ENCODE results near the gene RNF181.
"Not testable (repeated sequence)": the region's sequence is repeated elsewhere in the genome, so short reads cannot be mapped to it uniquely, and the experiment has no call there.

The RNF181 gene

DNA sequence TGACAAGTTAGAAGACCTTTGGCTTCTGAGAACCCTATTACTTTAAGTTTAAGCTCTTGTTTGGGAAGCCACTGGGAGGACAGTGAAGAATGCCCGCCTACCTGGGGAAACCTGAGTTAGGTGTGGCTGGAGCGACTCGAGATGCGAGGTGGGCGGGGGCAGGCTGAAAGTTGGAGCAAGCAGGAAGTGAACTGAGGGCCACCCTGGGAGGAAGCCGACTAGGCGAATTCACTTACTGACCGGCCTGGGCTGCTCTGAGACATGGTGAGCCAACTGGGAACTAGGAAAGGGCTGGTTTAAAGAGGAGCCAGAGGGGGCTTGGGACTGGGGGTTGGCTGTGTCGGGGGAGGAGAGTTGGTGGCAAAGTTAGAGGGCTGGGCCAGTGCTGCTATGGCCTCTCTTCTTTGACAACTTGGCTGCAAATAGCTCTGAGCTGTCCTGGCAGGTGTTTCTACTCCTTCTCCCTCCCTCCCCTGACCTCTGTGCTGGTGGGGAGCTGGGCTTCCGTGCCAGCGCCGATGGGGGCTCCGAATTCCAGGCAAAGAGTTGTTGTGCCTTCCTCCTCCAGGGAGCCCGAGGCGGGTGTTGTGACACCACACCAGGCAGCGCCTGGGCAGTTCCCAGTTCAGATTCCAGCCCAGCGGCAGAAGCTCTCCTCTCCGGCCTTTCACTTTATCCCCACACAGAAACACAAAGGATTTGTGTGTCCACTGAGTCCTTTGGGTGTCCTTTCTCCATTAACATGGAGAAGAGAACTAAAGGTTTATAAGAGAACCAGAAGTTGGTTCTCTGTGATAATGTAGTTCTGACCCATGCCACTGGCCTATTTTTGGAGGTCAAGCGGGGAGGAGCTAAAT is 17.9 kb upstream of the RNF181 start, which contains the start of gene VAMP8:
TSS of gene VAMP8 (plus strand) at position 201 of the 857 bp plus-strand sequence. CDS start at position 262, 61 bp downstream.
- no peak for DNase-seq

GRCh38 chr2:85578243-85579180 is 17.0 kb upstream of the RNF181 start:
- DNase-seq, result no peak

GRCh38 chr2:85579266-85579935 is 16.1 kb upstream of the RNF181 start:
- no peak for DNase-seq

DNA sequence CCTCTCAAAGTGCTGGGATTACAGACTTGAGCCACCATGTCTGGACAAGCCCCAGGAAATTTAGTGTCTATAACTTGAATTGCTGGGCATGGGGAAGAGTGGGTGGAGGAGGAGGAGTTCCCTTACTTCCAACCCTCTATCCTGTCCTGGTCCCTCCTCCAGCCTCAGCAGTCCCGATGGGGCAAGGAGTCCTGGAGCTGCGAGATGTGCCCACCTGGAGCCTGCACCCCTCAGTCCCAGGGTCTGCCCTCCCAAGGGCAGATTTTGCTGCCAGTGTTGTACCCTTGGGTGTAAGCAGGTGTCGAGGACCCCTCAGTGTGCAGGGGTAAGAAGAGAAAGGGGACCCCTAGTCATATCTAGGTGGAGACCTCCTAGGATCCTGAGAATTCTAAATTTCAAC is 15.3 kb upstream of the RNF181 start:
- no peak for DNase-seq

- DNase-seq, result no peak
Observed at GRCh38 chr2:85582492-85582891, 13.1 kb upstream of the RNF181 start.

DNA sequence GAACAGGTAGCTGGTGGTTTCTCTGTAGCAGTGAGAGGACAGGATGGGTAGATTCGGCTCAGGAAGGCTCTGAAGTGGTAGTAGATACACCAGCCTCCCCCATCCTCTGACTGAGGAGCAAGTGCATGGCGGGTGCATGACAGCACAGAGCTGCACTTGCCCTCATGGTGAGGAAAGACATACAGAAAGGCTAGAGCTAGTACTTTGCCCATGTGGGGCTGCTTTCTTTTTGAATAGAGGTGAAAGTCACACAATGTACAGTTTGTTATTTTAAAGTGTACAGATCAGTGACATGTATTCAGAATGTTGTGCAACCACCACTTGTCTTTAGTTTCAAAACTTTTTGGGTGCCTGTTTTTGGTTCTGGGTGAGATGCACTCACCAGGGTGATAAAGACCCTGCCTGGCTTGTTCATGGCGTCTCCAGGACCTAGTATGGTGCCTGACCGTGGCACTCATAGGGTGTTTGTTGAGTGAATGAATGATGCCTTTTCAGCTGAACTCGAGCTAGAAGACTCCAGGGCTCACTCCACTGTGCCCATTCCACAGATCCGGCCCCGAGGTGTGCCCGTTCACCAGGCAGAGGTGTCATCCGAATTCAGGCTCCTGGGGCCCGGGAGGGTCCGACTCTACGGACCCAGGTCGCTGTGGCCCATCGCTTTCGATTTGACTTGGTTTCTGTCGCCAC is 11.7 kb upstream of the RNF181 start:
- no peak for DNase-seq

DNA sequence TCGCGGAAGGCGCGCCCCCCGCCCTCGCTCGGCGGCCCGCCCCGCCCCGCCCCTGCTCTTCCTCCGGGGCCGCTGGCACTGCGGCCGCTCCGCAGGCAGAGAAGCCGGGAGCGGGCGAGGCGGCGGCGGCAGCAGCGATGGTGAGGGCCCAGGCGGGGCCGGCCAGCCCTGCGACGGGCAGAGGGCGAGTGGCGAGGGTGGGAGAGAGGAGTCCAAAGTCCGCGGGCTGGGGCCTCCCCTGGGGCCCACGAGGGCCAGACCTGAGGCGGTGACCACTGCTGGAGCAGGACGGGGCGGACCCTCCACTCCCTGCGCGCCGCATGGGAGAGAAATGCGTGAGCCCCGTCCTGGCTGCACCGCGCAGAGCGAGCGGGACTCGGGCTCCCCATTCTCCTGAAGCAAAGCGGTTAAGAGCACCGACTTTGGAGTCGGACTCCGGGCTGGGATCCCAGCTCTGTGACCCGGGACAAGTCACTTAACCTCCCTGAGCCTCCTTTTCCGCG is 11.1 kb upstream of the RNF181 start, which contains the start of gene VAMP5:
TSS of gene VAMP5 (plus strand) at position 78 of the 503 bp plus-strand sequence. CDS start at position 138, 60 bp downstream.
- DNase-seq, result no peak

- peak; percentile 22 for DNase-seq
Observed at GRCh38 chr2:85584857-85585780, 10.4 kb upstream of the RNF181 start.

DNA sequence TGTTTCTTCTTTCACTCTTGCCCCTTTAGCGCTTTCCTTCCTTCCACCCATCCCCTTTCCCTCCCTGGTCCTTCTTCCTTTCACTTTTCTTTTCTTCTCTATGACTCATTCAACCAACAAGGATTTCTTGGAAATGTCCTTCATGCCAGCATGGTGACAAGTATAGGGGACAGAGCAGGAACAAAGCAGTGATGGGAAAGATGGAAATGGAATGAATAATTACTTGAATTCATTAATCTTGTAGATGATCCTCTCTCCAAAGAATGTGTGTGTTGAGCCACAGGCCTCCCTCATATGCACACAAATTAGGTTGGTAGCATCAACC is 9.8 kb upstream of the RNF181 start:
- no peak for DNase-seq

DNA sequence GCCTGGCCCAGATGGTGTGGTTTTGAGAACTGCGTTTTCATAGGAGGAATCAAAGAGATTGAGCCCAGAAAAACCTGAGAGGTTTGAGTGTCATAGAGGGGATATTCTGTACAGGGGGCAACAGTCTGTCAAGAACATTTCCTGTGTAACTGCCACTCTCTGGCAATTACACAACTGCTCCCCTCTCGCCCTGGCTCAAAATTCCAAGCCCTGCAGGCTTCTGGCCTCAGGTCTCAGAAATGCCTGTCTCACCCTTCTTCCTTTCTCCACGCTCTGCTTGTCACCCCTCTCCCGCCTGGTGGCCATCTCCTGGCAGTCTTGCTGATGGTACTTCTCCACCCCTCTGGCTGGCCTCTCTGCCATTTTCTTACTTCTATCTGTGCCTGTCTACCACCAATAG is 7.3 kb upstream of the RNF181 start:
- DNase-seq, result no peak

DNA sequence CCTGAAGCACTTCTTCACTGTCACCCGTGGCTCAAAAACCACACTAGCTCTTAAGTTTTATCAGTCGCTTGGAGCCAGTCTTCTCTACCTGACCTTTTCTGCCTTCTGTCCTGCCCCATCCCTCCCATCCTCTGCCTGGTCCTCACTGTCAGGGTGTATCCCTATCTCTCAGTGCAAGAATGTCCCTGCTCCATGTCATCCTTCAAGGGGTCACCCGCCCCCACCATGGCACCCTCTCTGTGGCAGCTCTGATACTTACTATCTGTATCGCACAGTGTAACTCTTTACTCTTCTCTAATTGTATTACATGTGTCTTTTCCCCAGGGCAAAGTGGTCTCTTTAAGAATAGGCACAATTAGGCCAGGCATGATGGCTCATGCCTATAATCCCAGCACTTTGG is 6.9 kb upstream of the RNF181 start:
- no peak for DNase-seq

- DNase-seq, result no peak
Observed at GRCh38 chr2:85589181-85589580, 6.4 kb upstream of the RNF181 start.

GRCh38 chr2:85589982-85590791 is 5.4 kb upstream of the RNF181 start:
- DNase-seq, result no peak

GRCh38 chr2:85590950-85591349 is 4.6 kb upstream of the RNF181 start:
- no peak for DNase-seq

DNA sequence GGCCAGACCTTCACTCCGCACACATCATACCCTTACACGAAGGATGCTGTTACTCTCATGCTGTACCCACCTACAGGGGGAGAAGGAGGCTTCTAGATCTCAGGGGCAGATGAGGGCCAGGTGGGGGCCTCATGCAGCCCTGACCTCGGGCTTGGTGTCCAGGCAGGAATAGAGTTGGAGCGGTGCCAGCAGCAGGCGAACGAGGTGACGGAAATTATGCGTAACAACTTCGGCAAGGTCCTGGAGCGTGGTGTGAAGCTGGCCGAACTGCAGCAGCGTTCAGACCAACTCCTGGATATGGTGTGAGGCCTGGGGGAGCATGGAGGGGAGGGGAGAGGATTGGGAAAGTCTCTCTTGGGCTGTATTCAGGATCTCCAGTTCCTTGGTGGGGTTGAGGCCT is 4.0 kb upstream of the RNF181 start:
- DNase-seq, result no peak

DNA sequence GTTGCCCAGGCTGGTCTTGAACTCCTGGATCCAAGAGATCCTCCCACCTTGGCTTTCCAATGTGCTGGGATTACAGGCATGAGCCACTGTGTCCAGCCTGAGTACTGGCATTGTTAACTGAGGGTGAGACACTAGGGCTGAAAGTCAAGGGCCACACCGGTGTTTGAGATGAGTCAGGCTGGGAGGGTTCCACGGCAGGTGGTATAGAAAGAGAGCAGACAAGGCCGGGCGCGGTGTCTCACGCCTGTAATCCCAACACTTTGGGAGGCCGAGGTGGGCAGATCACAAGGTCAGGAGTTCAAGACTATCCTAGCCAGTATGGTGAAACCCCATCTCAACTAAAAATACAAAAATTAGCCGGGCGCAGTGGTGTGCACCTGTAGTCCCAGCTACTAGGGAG is 3.2 kb upstream of the RNF181 start:
- not testable (repeated sequence) for DNase-seq

GRCh38 chr2:85593023-85593422 is 2.5 kb upstream of the RNF181 start:
- no peak for DNase-seq

DNA sequence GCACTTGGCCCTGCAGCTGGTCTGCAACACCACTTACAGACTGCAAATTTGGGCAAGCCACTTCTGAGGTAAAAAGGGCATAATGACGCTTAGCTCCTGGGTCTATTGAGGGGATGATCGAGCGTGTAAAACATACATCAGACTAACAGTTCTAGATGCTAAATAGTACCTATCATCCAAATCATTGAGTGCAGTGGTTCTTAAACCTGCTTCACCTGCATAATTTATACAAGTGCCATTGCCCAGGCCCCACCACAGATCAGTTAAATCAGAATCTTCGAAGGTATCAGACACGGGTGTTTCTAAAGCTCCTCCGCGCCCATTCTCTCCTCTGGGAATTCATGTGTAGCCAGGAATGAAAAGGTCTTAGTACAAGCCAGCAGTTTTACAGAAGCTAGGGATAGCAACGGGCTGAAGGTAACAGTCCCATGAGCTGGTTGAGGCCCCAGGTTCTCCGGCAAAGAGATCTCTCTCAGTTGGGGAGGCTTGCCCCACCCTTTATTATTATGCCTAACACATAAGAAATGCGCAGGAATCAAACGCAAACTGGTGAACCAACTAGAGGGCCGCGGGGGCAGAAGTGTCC is 737 bp upstream of the RNF181 start:
- DNase-seq, result no peak

DNA sequence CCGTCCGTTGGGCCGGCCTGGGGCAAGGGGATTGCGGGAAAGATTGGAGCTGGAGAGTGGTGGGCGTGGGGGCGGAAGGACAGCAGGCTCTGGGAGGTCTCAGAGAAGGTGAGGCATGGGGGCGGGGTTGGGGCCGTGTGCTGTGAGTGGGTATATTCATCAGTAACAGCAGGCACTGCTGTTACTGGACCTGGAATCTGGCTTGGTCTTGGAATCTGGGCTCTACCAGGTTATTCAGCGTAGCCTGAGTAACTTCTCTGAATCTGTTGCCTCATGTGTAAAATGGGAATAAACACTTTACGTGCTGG is 435 bp downstream of the RNF181 start:
- DNase-seq, result no peak

DNA sequence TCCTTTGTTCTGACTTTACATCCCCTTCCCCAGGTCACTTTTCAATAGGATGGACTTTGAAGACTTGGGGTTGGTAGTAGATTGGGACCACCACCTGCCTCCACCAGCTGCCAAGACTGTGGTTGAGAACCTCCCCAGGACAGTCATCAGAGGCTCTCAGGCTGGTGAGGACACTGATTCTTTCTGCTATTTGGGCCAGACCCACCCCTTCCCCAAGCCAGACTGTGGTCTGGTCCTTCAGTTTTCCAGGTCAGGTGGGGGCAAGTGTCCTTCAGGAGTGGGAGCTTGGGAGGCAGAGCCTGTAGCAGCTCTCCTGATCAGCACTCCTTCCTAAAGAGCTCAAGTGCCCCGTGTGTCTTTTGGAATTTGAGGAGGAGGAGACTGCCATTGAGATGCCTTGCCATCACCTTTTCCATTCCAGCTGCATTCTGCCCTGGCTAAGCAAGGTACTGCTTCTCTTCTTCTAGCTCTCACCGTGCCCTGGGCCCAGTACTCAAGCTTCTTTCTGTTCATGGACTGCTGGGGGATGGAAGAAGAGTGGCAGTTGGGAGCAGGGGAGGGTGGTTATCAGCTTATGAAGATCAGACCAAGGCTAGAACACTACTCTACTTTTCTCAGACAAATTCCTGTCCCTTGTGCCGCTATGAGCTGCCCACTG is 1.1 kb downstream of the RNF181 start:
- no peak for DNase-seq

Measured in NCI-H2171 treated with DMSO at 0.1 percent for 48 hours (cell line).